GM19240 (cell line): ENCODE measurements around the gene BBC3.
A peak's percentile ranks its signal among the peaks of the same experiment; 100 is the strongest.

Source experiments
- DNase-seq: peaks from one replicate; pipeline ENCODE4 v3.0.0; 2011; ENCODE audit warnings: low spot score; ENCODE audit not compliant: insufficient read length

Gene BBC3

DNA sequence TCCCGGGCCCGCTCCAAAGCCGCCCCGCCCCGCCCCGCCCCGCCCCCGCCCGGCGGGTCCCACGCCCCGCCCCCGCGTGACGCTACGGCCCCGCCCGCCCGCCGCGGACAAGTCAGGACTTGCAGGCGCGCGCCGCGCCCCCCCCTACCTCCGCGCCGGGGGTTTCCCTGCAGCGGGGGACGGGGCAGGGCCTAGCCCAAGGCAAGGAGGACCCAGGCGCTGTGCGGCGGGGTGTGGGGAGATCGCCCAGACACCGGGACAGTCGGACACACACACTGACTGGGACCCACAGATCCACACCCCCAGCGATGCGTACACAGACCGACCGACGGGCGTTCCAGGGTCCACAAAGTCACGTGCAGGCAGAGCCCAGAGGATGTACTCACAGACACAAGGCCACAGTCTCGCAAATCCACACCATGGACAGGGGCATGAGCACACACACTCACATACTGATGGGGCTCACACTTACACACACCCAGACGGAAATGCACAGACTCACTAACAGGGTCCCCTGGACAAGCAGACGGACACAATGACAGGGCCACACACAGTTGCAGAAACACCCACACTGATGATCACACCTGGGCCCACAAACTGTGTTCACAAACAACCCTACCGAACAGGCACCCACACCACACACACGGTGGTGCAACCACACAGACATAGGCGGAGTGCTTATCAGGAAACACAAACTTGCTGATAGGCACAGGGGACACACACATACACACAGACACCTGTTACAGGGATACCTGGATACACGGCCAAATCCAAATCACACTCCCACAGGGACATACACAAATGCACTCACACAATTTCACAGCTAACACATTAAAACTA is 436 bp upstream of the BBC3 start:
- DNase-seq = peak; percentile 71

DNA sequence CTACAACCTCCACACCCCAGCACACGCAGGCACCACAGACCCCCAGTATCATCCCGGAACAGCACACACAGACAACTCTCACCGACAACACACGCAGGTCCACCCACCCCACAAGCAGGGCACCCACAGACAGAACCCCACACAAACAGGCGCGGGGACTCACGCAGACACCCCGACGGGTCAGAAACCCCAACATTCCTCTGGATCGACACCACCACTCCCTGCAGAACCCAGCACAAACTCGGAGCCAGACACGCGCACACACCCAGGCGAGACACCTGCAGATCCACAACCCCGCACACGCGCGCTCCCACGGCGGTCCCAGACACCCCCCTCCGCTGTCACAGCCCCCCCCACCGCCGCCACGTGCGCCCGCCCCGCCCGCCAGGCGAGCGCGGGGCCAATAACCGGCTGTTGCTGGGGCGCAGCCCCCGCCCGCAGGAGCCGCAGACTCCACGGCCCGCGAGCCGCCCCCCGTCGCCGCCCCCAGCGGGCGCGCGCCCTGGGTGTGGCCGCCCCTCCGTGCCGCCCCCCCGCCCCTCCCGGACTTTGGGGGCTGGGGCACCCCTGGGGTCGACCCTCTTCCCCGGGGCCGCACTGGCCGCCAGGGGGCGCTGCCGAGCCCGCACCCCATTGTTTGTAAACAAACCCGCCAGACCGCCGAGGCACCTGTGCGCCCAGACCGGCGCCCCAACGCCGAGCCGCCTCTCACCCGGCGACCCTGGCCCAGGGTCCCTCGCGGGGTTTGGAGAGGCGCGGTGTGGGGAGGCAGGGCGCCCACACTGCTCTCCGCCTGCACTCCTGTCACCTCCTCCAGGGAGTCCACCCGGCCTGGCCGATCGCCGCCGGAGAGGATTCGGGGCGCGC is 712 bp downstream of the BBC3 start:
- no peak for DNase-seq

DNA sequence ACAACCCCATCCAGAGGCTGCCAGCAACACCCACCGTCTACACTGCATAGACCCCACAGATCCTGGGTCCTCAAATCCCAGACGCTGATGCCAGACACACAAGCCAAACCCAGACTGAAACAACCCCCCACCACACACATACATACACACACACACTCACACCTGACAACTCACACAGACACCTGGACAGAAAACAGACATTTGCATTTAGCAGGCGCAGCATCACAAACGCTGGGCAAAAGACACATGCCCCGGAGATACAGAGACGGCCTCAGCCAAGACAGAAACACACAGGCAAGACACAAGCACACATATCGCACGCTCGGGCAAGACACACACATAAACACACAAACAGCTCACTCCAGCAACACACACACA is 1.3 kb downstream of the BBC3 start:
- DNase-seq = no peak

DNA sequence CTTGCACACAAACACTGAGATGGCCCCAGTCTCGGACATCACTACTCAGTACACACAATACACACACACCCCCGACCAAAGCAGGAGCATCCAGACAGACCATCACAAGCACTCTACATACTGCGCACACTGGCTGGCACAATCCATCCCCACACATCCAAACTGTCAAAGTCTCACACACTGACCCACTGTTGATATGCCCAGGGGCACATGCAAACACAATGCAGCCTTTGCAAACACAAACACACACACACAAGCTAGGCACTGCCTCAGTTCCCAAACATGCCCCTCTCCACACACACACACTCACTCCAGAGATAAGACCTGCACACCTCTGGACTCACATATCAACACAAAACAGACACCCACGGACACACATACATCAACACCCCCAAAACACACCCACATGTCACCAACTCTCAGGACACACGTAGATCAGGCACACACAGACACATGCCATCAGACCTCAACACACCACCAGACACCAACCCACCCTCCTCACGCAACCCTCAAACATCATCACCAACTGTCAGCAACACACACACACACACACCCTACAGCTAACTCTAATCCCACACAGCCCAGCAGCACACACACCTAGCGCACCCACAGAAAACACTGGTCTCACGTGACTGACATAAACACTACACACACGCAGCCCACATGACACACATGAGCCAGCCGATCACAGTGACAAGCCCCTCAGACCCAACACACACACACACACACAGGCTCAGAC is 1.9 kb downstream of the BBC3 start:
- no peak for DNase-seq

DNA sequence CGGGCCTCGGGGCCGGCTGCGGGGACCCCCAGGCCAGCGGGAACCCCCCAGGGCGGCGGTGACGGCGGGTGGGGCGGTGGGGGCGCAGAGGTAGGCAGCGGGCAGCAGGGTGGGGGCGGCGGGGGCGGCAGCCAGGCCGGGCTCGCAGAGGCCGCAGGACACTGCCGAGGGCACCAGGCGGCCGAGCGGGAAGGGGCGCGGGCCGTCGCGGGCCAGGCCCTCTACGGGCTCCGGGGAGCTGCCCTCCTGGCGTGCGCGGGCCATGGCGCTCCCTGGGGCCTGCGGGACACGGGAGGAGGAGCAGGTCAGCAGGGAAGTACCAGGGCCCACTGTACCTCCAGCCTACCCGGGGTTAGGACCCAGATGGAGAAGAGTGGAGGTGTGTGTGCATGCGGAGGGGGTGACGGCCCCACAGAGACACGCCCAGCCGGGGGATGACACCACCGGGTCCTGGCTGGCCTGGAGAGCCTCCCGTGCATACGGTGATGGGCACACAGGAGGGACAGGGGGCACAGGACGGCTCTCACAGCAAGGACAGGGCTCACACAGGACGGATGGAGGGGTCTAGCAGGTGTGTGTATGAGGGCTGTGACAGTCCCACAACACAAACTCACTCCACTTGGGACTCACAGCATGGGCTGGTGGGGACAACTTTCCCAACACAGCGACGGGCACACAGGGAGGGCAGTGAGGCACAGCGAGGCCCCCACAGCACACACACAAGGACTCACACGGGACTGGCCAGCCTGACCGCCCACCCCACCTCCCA is 2.6 kb downstream of the BBC3 start:
- DNase-seq = no peak

DNA sequence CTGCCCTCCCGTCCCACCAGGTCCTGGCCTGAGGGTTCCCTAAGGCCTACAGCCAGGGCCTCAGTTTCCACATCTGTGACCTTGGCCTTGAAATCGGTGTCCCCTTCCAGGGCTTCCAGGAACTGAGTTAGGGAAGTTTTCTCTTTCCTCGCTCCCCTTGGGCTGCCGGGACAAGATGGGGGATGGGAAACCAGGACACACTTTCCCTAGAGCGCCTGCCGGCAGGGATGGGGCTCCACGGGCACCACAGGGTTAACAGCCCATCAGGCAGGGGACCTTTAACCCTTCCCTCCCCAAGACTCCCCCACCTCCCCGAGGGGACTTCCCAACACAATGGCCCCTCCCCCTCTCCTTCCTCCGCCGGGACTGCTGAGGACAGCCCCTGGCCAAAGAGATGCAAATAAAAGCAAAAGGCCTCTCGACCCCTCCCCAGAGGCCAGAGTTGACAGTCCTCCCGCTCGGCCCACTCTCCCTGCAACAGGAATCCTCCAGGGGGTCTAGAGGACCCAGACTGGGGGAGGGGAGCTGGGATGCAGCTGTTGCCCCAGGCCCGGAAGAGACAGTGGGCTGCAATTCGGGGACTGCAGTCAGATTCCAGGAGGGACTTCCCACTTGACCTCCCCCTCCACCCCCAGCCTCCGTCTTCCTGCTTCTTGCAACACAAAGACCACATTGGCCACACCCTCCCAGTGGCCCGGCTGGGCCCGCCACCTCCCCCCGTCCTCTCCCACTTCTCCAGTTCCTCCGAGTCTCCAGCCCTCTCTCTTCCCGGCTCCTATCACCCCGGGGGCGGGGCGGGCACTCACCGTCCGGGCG is 3.4 kb downstream of the BBC3 start:
- DNase-seq = no peak

DNA sequence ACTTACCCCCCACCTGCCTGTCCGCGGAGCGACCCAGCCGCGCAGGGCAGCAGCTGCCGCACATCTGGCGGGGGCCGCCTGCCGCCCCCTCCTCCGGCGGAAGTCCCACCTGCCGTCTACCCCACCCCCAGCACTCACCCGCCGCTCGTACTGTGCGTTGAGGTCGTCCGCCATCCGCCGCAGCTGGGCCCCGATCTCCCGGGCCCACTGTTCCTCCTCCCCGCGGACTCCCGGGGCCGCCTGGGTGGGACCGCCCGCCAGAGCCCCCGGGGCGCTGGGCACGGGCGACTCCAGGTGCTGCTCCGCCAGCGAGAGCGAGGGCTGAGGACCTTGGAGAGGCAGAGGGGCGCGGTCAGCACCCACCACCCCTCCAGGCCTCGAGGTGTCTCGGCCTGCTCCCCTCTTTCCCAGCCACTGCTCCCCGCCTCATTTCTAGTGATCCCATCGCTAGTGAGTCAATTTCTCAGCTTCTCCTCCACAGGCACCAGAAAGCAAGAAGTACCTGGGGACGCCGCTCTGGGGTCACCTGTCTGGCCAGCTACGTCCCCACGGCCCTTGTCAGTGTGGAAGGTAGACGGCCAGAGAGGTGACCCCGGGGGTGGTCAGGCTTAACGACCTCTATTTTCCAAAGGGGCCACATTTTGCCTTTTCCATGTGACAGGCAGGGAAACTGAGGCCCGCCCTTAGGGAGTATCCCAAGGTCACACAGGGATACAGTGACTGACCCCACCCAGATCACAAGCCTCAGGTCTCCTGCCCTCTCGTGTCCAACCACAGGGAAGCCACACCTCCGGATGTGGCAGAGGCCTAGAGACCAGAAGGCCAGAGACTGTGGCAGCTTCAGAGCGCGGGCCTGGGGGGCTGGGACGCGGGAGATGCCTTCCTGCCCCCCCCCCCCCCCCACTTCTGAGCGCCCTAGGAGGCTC is 4.3 kb downstream of the BBC3 start:
- DNase-seq = peak; percentile 73

DNA sequence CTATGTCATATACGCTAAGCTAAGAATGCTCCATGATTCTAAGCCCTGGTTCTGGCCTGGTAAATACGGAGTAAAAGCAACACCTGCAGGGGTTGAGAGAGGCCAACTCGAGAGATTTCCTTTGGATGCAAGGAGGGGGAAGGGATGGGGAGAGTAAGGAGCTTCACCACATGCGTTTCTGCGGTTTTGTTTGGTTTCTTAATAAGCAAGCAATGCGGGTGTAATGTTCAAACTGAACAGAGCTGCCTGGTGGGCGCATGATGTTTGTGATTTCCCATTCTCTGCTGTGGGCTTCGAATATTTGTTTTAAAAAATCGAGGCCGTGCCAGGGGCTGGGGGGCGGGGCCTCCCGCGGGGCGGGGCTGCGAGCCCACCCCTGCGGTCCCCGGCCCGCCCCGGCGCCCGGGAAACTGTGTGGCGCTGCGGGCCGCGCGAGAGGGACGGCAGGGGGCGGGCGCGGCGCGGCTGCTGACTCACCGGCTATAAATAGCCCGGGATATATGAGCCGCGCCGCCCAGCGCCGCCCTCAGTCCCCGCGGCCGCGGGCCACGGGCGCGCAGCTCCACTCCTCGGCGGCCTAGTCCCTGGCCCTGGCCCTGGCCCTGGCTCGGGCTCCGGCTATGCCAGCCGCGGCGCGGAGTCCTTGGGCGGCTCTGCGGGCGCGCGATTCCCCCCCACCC is 5.1 kb downstream of the BBC3 start:
- DNase-seq = peak; percentile 86

DNA sequence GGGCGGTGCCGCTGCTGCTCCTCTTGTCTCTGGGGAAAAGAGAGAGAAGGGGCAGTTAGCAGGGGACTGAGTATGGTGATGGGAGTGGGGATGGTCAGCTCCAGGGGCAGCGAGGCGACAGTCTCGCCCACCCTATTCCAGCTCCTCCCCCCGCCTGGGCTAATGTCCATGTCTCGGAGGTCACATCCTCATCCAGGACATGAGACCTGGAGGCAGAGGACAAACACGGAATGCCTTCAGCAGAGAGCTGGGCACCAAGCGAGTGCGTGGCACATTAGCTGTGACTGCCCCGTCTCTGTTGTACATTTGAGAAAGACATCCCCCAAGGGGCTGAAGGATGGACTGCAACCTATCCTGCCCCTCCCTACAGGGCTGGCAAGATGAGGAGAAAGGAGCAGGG is 9.1 kb downstream of the BBC3 start:
- DNase-seq = no peak

DNA sequence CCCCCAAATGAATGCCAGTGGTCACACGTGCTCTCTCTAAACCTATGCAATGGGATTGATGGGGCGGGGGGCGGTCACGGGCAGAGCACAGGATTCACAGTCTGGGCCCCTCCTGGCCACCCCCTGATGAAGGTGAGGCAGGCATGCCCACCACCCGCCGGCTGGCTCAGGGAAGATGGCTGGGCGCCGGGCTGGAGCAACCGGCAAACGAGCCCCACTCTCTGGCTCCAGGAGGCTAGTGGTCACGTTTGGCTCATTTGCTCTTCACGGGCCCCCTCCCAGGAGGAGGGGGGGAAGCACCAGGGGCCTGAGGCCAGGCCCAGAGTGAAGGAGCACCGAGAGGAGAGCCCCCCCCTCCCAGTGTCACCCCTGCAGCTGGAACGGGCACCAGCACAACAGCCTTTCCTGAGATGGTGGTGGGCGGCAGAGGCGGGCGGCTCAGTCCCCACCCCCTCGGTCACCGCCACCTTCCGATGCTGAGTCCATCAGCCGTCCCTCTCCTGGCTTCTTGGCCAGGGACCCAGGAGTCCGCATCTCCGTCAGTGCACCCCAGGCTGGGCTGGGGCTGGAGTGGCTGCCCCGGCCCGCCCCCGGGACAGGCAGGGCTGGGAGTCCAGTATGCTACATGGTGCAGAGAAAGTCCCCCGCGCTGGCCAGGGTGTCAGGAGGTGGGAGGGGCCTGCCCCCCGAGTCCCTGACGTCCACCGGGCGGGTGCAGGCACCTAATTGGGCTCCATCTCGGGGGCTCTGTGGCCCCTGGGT is 9.7 kb downstream of the BBC3 start:
- no peak for DNase-seq

DNA sequence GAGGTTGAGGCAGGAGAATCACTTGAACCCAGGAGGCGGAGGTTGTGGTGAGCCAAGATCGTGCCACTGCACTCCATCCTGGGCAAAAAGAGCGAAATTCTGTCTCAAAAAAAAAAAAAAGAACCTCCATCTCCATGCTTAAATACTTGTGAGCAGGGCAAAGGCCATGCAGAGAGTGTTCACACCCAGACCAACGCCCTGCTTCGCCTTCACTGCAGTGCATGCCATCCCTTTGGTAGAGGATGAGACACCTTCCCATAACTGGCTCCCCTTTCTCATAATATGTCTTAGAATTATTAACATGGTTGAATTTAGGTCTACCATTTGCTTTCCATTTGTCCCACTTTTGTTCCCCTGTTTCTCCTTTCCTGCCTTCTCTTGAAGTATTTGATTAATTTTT is 15.4 kb downstream of the BBC3 start:
- no peak for DNase-seq

DNA sequence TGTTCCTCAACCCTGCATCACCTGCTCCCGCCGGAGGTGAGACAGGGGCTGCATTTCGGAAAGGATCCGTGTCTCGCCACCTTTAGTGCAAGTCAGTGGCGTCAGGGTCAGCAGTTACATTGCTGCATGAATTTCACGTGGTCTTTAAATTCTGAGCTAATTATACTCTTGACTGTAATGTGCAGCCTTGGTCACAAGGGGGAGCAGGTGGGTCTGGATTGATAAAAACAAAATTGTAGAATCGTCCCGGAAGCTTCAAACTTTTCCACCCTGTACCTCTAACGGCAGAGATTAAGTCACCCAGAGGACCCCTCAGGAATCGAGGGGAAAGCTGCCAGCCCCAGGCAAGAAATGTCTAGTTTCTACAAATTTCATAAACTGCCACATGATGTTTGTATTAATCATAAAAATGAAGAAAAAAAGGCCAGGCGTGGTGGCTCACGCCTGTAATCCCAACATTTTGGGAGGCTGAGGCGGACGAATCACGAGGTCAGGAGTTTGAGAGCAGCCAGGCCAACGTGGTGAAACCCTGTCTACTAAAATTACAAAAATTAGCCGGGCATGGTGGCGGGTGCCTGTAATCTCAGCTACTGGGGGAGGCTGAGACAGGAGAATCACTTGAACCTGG is 20.2 kb downstream of the BBC3 start:
- DNase-seq = no peak

DNA sequence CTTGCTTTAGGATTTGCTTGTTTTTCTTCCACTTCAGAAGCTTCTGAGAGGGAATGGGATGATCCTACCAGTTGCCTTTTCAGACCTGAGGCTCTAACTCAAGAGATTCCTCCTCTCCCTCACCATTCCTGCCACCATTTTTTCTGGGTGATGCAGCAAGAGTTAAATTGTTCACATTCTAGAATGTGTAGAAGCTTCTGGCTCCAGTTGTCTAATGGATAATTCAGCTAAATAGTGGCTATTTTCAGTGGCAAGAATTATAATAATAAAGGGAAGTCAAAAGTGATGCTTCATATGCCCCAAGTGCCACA is 20.9 kb downstream of the BBC3 start:
- no peak for DNase-seq

DNA sequence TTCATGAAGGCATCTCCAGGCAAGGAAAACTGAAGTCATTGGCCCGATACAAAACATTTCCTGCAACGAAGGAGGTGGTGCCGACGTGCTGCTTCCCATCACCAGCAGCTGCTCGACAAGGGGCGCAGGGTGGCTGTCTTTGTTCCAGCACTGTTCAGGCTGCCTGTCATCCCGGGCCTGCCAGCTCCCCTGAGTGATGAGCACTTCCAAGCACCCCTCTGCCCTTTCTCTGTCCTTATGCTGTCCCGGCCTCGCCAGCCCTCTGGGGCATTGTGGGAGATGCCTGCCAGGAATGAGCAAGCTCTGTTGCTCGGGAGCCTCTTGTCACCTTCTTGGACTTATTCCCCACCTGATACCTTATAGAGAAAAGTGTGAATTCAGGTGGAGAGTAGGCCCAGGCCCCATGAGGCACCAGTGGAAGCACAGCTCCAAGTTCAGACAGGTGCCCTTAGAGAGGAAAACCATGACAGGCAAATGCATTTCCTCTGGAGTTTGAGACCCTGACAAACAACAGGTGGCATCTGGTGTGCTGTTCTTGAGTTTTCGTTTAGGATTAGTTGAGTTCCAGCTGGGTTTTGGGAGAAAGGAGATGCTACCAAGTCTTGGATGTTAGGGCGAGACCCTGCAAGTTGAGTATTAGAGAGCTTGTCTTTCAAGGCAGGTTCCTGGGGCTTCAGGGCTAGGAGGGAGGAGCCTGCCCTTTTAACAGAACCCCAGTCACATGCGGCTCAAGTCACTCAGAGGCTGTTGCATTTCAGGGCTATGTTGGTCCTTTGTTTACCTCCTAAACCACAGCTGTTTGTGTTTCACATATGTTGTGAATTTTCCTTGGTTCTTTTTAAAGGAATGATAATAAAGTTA is 21.4 kb downstream of the BBC3 start:
- DNase-seq = no peak

DNA sequence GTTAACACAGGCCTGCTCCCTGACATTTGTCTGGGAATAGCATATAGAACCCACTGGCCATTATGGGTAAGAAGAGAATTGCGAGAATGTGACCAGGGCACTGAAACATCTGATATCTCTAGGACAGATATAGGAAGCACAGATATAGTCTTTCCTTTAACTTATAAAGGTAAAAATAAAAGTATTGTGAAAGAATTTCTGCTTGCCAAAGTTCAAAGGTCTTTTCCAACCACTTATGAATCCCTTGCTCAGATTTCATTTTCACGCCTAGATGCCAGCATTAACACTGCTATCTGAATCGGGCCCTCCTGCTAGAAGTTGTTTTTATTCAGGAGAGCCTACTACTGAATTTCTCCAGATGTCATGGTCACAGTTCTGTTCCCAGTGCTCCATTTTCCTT is 27.7 kb downstream of the BBC3 start:
- no peak for DNase-seq

DNA sequence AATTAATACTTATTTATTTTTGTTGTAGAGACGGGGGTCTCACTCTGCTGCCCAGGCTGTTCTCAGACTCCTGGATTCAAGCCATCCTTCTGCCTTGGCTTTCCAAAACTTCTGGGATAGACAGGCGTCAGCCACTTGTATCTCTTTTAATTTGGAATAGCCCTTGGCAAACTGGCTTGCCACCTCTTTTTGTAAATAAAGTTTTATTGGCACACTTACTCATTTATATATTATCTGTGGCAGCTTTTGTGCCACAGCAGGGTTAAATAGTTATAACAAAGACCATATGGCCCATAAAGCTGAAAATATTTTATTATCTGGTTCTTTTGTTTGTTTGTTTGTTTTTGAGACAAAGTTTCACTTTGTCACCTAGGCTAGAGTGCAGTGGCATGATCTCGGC is 30.5 kb downstream of the BBC3 start:
- DNase-seq = no peak

DNA sequence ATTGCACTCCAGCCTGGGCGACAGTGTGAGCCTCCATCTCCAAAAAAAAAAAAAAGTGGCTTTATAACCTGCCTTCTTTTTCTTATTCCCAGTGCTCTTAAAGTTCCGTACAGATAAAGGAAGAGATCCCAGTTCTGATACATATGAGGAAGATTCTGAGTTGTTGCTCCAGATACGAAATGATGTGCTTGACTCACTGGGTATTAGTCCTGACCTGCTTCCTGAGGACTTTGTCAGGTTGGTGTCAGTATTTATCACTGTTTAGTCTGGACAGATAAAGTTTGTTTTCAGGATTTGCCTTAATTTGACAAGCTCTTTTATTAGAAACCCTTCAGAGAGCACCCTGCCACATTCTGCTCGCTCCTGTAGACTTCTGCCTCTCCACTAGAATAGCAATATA is 33.9 kb downstream of the BBC3 start:
- DNase-seq = no peak
